Naive thymus-derived CD4-positive, alpha-beta T cell (primary cell): ENCODE results near the gene MRTFB. TPM values are rescaled to one million over a fixed set of nuclear protein-coding genes. Genes with fewer than 3 reads are reported as not detected.

Experiments used
- ATAC-seq: fragments of 150-1000 bp; cut with Tn5 transposase; 2 replicates; pipeline ENCODE4 v1.10.0; 2021; ENCODE audit warnings: mild to moderate bottlenecking, moderate library complexity
- CTCF ChIA-PET: fragments of 350-600 bp; sonication (Branson Sonifier 250); formaldehyde crosslinking; loops from one replicate; lab custom pipeline; 2021; ENCODE audit warnings: antibody characterized with exemption; lab: Charles Lee
- POLR2A ChIA-PET: fragments of 350-600 bp; sonication (Branson Sonifier 250); formaldehyde crosslinking; loops from one replicate; lab custom pipeline; 2021; ENCODE audit warnings: antibody characterized with exemption, inconsistent platforms; lab: Charles Lee
- DNase-seq, 9 donors: peaks; one replicate each; pipeline versions ENCODE4 v3.0.0 to v3.0.0-alpha.2; 2020 to 2022; ENCODE audit warnings: mixed read lengths in 1 of 9
- H3K27ac ChIP-seq: one replicate; pipeline ENCODE4 v1.7.0; 2013; ENCODE audit warnings: mild to moderate bottlenecking, low read depth, low read length, moderate library complexity
- H3K27me3 ChIP-seq, 2 donors: one replicate each; pipeline ENCODE4 v1.7.0; 2013; ENCODE audit warnings: low read length in 2 of 2, mild to moderate bottlenecking in 2 of 2, moderate library complexity in 2 of 2; ENCODE audit not compliant: control insufficient read depth in 2 of 2, insufficient read depth in 2 of 2
- H3K36me3 ChIP-seq, 3 experiments: 1 replicate in 2 of 3; 2 replicates in 1 of 3; pipeline ENCODE4 v1.7.0; 2013; ENCODE audit warnings: low read length in 3 of 3, mild to moderate bottlenecking in 3 of 3, moderate library complexity in 1 of 3; ENCODE audit not compliant: insufficient read depth in 3 of 3, control insufficient read depth in 2 of 3
- H3K4me1 ChIP-seq, 2 donors: one replicate each; pipeline ENCODE4 v1.7.0; 2013; ENCODE audit warnings: low read length in 2 of 2, mild to moderate bottlenecking in 2 of 2, moderate library complexity in 1 of 2; ENCODE audit not compliant: control insufficient read depth in 2 of 2, insufficient read depth in 2 of 2
- H3K4me3 ChIP-seq: 2 replicates; pipeline ENCODE4 v1.7.0; 2013; ENCODE audit warnings: mild to moderate bottlenecking, low read length
- H3K9me3 ChIP-seq, 3 experiments: 1 replicate in 2 of 3; 2 replicates in 1 of 3; pipeline ENCODE4 v1.7.0; 2013; ENCODE audit warnings: low read length in 3 of 3; ENCODE audit not compliant: control insufficient read depth in 2 of 3
- H3K27ac Mint-ChIP-seq, 9 donors: one replicate each; pipeline ENCODE4 v1.8.0; 2020 to 2022; ENCODE audit warnings: mixed read lengths in 9 of 9, mild to moderate bottlenecking in 8 of 9, moderate library complexity in 5 of 9, inconsistent platforms in 2 of 9
- H3K27me3 Mint-ChIP-seq, 5 donors: one replicate each; pipeline ENCODE4 v1.8.0; 2021 to 2022; ENCODE audit warnings: mixed read lengths in 5 of 5, mild to moderate bottlenecking in 1 of 5
- H3K36me3 Mint-ChIP-seq, 5 donors: one replicate each; pipeline ENCODE4 v1.8.0; 2020 to 2022; ENCODE audit warnings: mixed read lengths in 5 of 5, mild to moderate bottlenecking in 3 of 5, inconsistent platforms in 1 of 5
- H3K4me1 Mint-ChIP-seq, 7 donors: one replicate each; pipeline ENCODE4 v1.8.0; 2020 to 2022; ENCODE audit warnings: mixed read lengths in 7 of 7, mild to moderate bottlenecking in 3 of 7, inconsistent platforms in 1 of 7
- H3K4me3 Mint-ChIP-seq, 10 donors: one replicate each; pipeline ENCODE4 v1.8.0; 2020 to 2022; ENCODE audit warnings: mild to moderate bottlenecking in 10 of 10, mixed read lengths in 10 of 10, moderate library complexity in 6 of 10, inconsistent platforms in 2 of 10
- H3K9me3 Mint-ChIP-seq, 11 donors: one replicate each; pipeline ENCODE4 v1.8.0; 2020 to 2022; ENCODE audit warnings: mixed read lengths in 11 of 11, mild to moderate bottlenecking in 4 of 11, inconsistent platforms in 1 of 11, moderate library complexity in 1 of 11
- intact Hi-C, 2 donors: fragments of 100-400 bp; cut with micrococcal nuclease; formaldehyde crosslinking; loops; one replicate each; pipeline ENCODE4 v1.15.1; 2023
- polyA plus RNA-seq, 2 donors: library from polyadenylated mRNA; unstranded; fragments of 300-500 nt; fragmentation: Illumina TruSeq; gene quantifications; one replicate each; pipeline ENCODE4 v1.2.3, GENCODE V29; 2021
- total RNA-seq, 6 experiments: library from RNA in 5 of 6; stranded (reverse) in 5 of 6; gene quantifications; 1 replicate in 5 of 6; 2 replicates in 1 of 6; pipeline ENCODE4 v1.2.3 and lab custom pipeline; 2021 to 2026

The MRTFB gene
- total and polyA plus RNA-seq, 7 experiments from 2014 or later = 9.1 to 33.2 (median 25.4) TPM

DNA sequence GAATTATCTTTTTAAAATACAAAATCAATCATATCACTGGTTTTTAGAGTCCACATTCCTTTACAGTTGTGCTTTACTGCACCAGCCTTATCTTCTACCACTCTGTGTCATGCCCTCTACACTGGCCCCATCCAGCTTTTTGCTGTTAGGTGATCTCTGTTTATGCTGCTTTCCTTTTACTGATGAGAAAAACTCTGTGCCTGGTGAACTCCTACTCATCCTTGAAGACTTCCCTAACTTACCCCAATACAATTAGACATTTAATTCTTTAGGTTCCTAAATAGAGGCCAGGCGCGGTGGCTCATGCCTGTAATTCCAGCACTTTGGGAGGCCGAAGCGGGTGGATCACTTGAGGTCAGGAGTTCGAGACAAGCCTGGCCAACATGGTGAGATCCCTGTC, 64.6 kb downstream of the MRTFB start:
- H3K9me3 Mint-ChIP-seq = peaks cover 0 to 7% (median 0%) of the 10 kb centered on the region in 11 donors
- peaks cover 0 to 11% (median 0%) of the 10 kb centered on the region in 7 donors for H3K4me1 Mint-ChIP-seq
- peaks cover 0 to 9% (median 0%) of the 10 kb centered on the region in 3 experiments for H3K36me3 ChIP-seq
- H3K4me3 Mint-ChIP-seq = no peak overlapping the region
- peaks cover 3 to 53% (median 41%) of the 10 kb centered on the region in 5 donors for H3K36me3 Mint-ChIP-seq
- no peak for ATAC-seq
- H3K27me3 ChIP-seq = no peaks in the 10 kb centered on the region
- ChIA-PET CTCF (no interaction called here), POLR2A (no interaction called here)
- H3K27ac ChIP-seq = no peak overlapping the region
- intact Hi-C loops = no loop called here
- H3K27me3 Mint-ChIP-seq = no peaks in the 10 kb centered on the region
- H3K4me3 ChIP-seq = no peak overlapping the region
- no peaks in the 10 kb centered on the region for H3K4me1 ChIP-seq
- no peak overlapping the region for H3K27ac Mint-ChIP-seq
- peaks cover 0 to 10% (median 0%) of the 10 kb centered on the region in 3 experiments for H3K9me3 ChIP-seq
- DNase-seq = no peak

DNA sequence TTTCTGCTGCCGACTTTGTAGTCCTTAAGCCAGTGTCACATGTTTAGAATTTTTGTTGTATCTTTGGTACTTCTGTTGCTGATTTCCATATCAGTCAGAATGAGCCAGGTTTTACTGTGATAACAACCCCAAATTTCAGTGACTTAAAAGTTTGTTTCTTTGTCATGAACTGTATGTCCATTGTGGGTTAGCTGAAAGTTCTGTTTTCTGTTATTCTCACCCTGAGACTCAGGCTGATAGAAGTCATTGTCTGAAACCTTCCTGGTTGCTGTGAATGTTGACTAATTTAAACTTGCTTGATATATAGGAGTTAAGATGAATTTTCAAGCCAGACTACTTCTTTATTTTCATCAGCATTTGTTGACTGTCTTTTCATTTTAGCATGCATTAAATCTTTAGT, 68.8 kb downstream of the MRTFB start:
- ATAC-seq = no peak
- H3K4me1 Mint-ChIP-seq = peaks cover 0 to 8% (median 0%) of the 10 kb centered on the region in 7 donors
- CTCF ChIA-PET = no interaction called here

GRCh38 chr16:14140923-14141322, 69.8 kb downstream of the MRTFB start:
- intact Hi-C loops = no loop called here
- Histone ChIP-seq H3K36me3 (peaks cover 0 to 19% (median 0%) of the 10 kb centered on the region in 3 experiments), H3K27me3 (no peaks in the 10 kb centered on the region), H3K4me1 (no peaks in the 10 kb centered on the region), H3K4me3 (no peak overlapping the region), H3K9me3 (peaks cover 0 to 10% (median 0%) of the 10 kb centered on the region in 3 experiments), H3K27ac (no peak overlapping the region)
- Mint-ChIP-seq H3K27me3 (no peaks in the 10 kb centered on the region), H3K36me3 (peaks cover 4 to 61% (median 28%) of the 10 kb centered on the region in 5 donors), H3K4me1 (peaks cover 0 to 6% (median 0%) of the 10 kb centered on the region in 7 donors), H3K9me3 (peaks cover 0 to 7% (median 0%) of the 10 kb centered on the region in 11 donors), H3K27ac (no peak overlapping the region), H3K4me3 (no peak overlapping the region)
- CTCF ChIA-PET = no interaction called here
- POLR2A ChIA-PET = no interaction called here
- DNase-seq = no peak
- ATAC-seq = no peak

More for the DNA sequence above, 68.8 kb downstream of the MRTFB start:
- Mint-ChIP-seq H3K27ac (no peak overlapping the region), H3K9me3 (peaks cover 0 to 7% (median 0%) of the 10 kb centered on the region in 11 donors), H3K27me3 (no peaks in the 10 kb centered on the region), H3K4me3 (no peak overlapping the region), H3K36me3 (peaks cover 4 to 62% (median 37%) of the 10 kb centered on the region in 5 donors)
- H3K9me3 ChIP-seq = peaks cover 0 to 10% (median 0%) of the 10 kb centered on the region in 3 experiments
- H3K27me3 ChIP-seq = no peaks in the 10 kb centered on the region
- DNase-seq = no peak
- H3K4me1 ChIP-seq = no peaks in the 10 kb centered on the region
- no peak overlapping the region for H3K27ac ChIP-seq
- H3K4me3 ChIP-seq = no peak overlapping the region
- peaks cover 0 to 19% (median 0%) of the 10 kb centered on the region in 3 experiments for H3K36me3 ChIP-seq
- intact Hi-C loops = no loop called here
- POLR2A ChIA-PET = no interaction called here

DNA sequence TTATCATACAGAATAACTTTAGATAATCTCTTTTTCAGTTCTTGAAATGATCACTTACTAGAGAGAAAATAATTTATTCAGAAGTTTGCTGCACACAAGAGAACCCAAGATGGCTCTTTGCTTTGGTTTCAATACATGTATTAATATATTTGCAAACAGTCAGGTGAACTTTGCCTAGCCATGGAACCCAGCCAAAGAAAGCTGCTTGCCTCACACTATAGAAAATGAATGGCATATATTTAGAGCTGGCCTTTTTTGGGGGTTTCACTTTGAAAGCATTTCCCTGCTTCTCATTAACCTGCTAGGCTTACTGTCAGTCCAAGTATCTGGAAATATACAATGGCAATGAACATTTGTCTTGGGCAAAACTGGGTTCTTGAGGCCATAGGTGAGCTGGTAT, 75.3 kb downstream of the MRTFB start:
- Histone ChIP-seq H3K9me3 (no peaks in the 10 kb centered on the region), H3K36me3 (peaks cover 0 to 5% (median 0%) of the 10 kb centered on the region in 3 experiments), H3K4me1 (no peaks in the 10 kb centered on the region), H3K27me3 (no peaks in the 10 kb centered on the region), H3K4me3 (no peak overlapping the region), H3K27ac (no peak overlapping the region)
- DNase-seq (no peak), ATAC-seq (no peak)
- Mint-ChIP-seq H3K27me3 (no peaks in the 10 kb centered on the region), H3K4me1 (peaks cover 0 to 6% (median 0%) of the 10 kb centered on the region in 7 donors), H3K27ac (no peak overlapping the region), H3K4me3 (no peak overlapping the region), H3K36me3 (peaks cover 0 to 47% (median 8%) of the 10 kb centered on the region in 5 donors), H3K9me3 (no peaks in the 10 kb centered on the region)
- POLR2A ChIA-PET = no interaction called here
- CTCF ChIA-PET = no interaction called here
- intact Hi-C loops = no loop called here

GRCh38 chr16:14148016-14148415, 76.9 kb downstream of the MRTFB start:
- Mint-ChIP-seq H3K9me3 (no peaks in the 10 kb centered on the region), H3K27me3 (no peaks in the 10 kb centered on the region), H3K4me1 (peaks cover 0 to 6% (median 0%) of the 10 kb centered on the region in 7 donors), H3K36me3 (peaks cover 0 to 38% (median 8%) of the 10 kb centered on the region in 5 donors), H3K27ac (no peak overlapping the region), H3K4me3 (no peak overlapping the region)
- ChIA-PET CTCF (no interaction called here), POLR2A (no interaction called here)
- no peaks in the 10 kb centered on the region for H3K27me3 ChIP-seq
- H3K4me3 ChIP-seq = no peak overlapping the region
- DNase-seq = no peak
- no peaks in the 10 kb centered on the region for H3K9me3 ChIP-seq
- ATAC-seq = no peak
- intact Hi-C loops = no loop called here
- H3K4me1 ChIP-seq = no peaks in the 10 kb centered on the region
- H3K27ac ChIP-seq = no peak overlapping the region
- H3K36me3 ChIP-seq = no peaks in the 10 kb centered on the region

DNA sequence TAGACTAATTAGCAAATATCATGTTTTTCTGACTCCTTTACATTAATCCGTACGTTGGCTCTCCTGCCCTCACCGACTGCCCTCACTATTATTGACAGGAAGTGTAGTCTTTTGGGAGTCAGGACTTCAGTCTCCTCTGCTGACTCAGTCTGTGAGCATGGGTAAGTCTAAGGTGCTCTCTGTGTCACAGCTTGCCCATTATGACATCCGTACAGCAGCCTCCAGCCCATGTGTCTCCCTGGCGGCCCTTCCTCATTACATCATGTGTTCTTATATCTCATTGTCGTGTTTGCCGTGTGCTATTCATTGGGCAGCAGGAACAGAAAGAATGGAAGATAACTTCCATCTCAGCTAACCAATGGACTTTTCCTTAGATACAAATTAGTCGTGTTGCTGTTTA, 77.5 kb downstream of the MRTFB start:
- Histone ChIP-seq H3K9me3 (no peaks in the 10 kb centered on the region), H3K4me3 (no peak overlapping the region), H3K27me3 (no peaks in the 10 kb centered on the region), H3K4me1 (no peaks in the 10 kb centered on the region), H3K27ac (no peak overlapping the region), H3K36me3 (no peaks in the 10 kb centered on the region)
- no peaks in the 10 kb centered on the region for H3K9me3 Mint-ChIP-seq
- DNase-seq (no peak), ATAC-seq (no peak)
- no peaks in the 10 kb centered on the region for H3K27me3 Mint-ChIP-seq
- peaks cover 0 to 35% (median 8%) of the 10 kb centered on the region in 5 donors for H3K36me3 Mint-ChIP-seq
- peaks cover 0 to 6% (median 0%) of the 10 kb centered on the region in 7 donors for H3K4me1 Mint-ChIP-seq
- ChIA-PET POLR2A (no interaction called here), CTCF (no interaction called here)
- peak overlapping the region in 1 of 10 donors; percentile 6 for H3K4me3 Mint-ChIP-seq
- H3K27ac Mint-ChIP-seq = no peak overlapping the region
- intact Hi-C loops = no loop called here

GRCh38 chr16:14150796-14151195, 79.7 kb downstream of the MRTFB start:
- ChIA-PET POLR2A (no interaction called here), CTCF (no interaction called here)
- no peaks in the 10 kb centered on the region for H3K36me3 ChIP-seq
- H3K27me3 Mint-ChIP-seq = no peaks in the 10 kb centered on the region
- H3K27ac ChIP-seq = no peak overlapping the region
- no peaks in the 10 kb centered on the region for H3K27me3 ChIP-seq
- H3K27ac Mint-ChIP-seq = no peak overlapping the region
- DNase-seq (no peak), ATAC-seq (no peak)
- peaks cover 0 to under 1% (median 0%) of the 10 kb centered on the region in 7 donors for H3K4me1 Mint-ChIP-seq
- no peak overlapping the region for H3K4me3 Mint-ChIP-seq
- no peaks in the 10 kb centered on the region for H3K4me1 ChIP-seq
- no peak overlapping the region for H3K4me3 ChIP-seq
- no peaks in the 10 kb centered on the region for H3K9me3 ChIP-seq
- intact Hi-C loops = loop anchor here in 1 of 2 donors (5.0 kb wide), 1 partner anchor 113 kb away; no protein-coding TSS in a partner anchor
- H3K9me3 Mint-ChIP-seq = peaks cover 0 to under 1% (median 0%) of the 10 kb centered on the region in 11 donors
- peaks cover 0 to 28% (median 8%) of the 10 kb centered on the region in 5 donors for H3K36me3 Mint-ChIP-seq
